OCI-LY7 (cell line): Measurements from ENCODE around the gene SERPINA1. TPM values are rescaled to one million over a fixed set of nuclear protein-coding genes. Genes with fewer than 3 reads are reported as not detected.

Experiments used
- BruUV-seq: library from RNA; stranded (reverse); fragments of 400-500 nt; replicated peaks from 2 replicates; lab custom pipeline; 2021; lab: Mats Ljungman, UMichigan
- CTCF ChIA-PET: fragments of 300-600 bp; sonication (Branson Sonifier 250); formaldehyde crosslinking; loops from one replicate; lab custom pipeline; 2022; ENCODE audit warnings: antibody characterized with exemption; ENCODE audit not compliant: unreplicated experiment; lab: Charles Lee
- POLR2A ChIA-PET: fragments of 300-600 bp; sonication (Branson Sonifier 250); formaldehyde crosslinking; loops from one replicate; lab custom pipeline; 2022; ENCODE audit warnings: antibody characterized with exemption; lab: Charles Lee
- DNase-seq: peaks from one replicate; pipeline ENCODE4 v3.0.0-alpha.2; 2015; ENCODE audit warnings: low spot score
- H2AFZ ChIP-seq: fragments of 200-600 bp; sonication (generic), shearing (Covaris generic); 2 replicates; pipeline ENCODE4 v1.6.1; 2014; ENCODE audit warnings: mild to moderate bottlenecking, antibody characterized with exemption, low read length, moderate library complexity
- H3K27ac ChIP-seq: fragments of 200-600 bp; sonication (generic); 2 replicates; pipeline ENCODE4 v1.5.1; 2014; ENCODE audit warnings: mixed run types, low read depth, mild to moderate bottlenecking, moderate library complexity, low read length, inconsistent platforms; ENCODE audit not compliant: poor library complexity, severe bottlenecking
- H3K36me3 ChIP-seq: fragments of 200-600 bp; sonication (generic); 2 replicates; pipeline ENCODE4 v1.6.1; 2014; ENCODE audit warnings: mild to moderate bottlenecking, antibody characterized with exemption, low read length, moderate library complexity, mixed read lengths; ENCODE audit not compliant: insufficient read depth
- H3K4me1 ChIP-seq: fragments of 200-600 bp; sonication (generic); 2 replicates; pipeline ENCODE4 v1.5.1; 2014; ENCODE audit warnings: mild to moderate bottlenecking, low read length; ENCODE audit not compliant: insufficient read depth, poor library complexity, severe bottlenecking
- H3K4me2 ChIP-seq: fragments of 200-600 bp; sonication (generic); 2 replicates; pipeline ENCODE4 v1.6.1; 2014; ENCODE audit warnings: mild to moderate bottlenecking, low read length
- H3K4me3 ChIP-seq: fragments of 200-600 bp; sonication (generic); 2 replicates; pipeline ENCODE4 v1.5.1; 2014; ENCODE audit warnings: mild to moderate bottlenecking, low read depth, low read length; ENCODE audit not compliant: poor library complexity, severe bottlenecking
- H3K79me2 ChIP-seq: fragments of 200-600 bp; sonication (generic); 2 replicates; pipeline ENCODE4 v1.6.1; 2016; ENCODE audit warnings: low read depth, mild to moderate bottlenecking, low read length, moderate library complexity, mixed read lengths; ENCODE audit not compliant: insufficient read depth
- H3K9me2 ChIP-seq: fragments of 200-600 bp; sonication (generic); 2 replicates; pipeline ENCODE4 v1.6.1; 2016; ENCODE audit warnings: mild to moderate bottlenecking, low read length, mixed read lengths; ENCODE audit not compliant: insufficient read depth
- H3K9me3 ChIP-seq: fragments of 200-600 bp; sonication (generic); 2 replicates; pipeline ENCODE4 v1.6.1; 2014; ENCODE audit warnings: mild to moderate bottlenecking, mixed run types, low read length, mixed read lengths
- H4K20me1 ChIP-seq: fragments of 200-600 bp; sonication (generic); 2 replicates; pipeline ENCODE4 v1.6.1; 2014; ENCODE audit warnings: mild to moderate bottlenecking, antibody characterized with exemption, low read length, moderate library complexity, mixed read lengths; ENCODE audit not compliant: insufficient read depth
- EZH2phosphoT487 ChIP-seq: fragments of 200-600 bp; sonication (generic); IDR thresholded peaks from 2 replicates; pipeline ENCODE4 v1.6.1; 2018; ENCODE audit warnings: low read depth, borderline replicate concordance, mild to moderate bottlenecking, mixed run types, antibody characterized with exemption, low read length, moderate library complexity, mixed read lengths
- intact Hi-C: fragments of 100-400 bp; cut with micrococcal nuclease; formaldehyde crosslinking; loops from one replicate; pipeline ENCODE4 v1.10.0; 2022; ENCODE audit not compliant: unreplicated experiment
- total RNA-seq, 2 experiments: library from RNA; depleted of rRNA in 1 of 2; stranded (reverse); fragments of >200 nt in 1 of 2; shearing (Covaris generic) in 1 of 2; gene quantifications; 2 replicates each; pipeline ENCODE4 v1.2.3, GENCODE V29; 2014 to 2022
- TF ChIP-seq, protein P1 (sequence below): fragments of 200-600 bp; sonication (generic); conservative IDR thresholded peaks from 2 replicates; pipeline ENCODE4 v1.5.1; 2014; ENCODE audit warnings: mild to moderate bottlenecking, antibody characterized with exemption, low read length, moderate library complexity, mixed read lengths

Gene SERPINA1
- total RNA-seq, 2 experiments from 2014 or later: not detected

DNA sequence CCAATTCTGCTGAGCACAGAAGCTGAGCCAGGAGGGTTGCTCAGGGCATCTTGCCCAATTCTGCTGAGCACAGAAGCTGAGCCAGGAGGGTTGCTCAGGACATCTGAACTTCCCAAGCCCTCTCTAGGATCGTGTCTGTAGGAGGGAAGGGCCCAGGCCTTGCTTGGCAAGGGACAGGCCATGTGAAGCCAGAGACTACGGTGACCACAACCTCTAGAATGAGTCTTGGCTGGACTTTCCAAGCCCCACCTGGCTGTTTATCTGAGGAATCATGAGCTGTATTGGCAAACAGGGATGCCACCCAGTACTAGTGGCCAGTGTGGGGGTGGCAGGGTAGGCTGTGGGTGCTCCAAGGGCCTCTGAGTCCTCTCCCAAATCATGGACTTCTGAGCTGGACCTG is 57.5 kb downstream of the SERPINA1 start:
- no TSS peak for BruUV-seq
- TF ChIP-seq EZH2phosphoT487: no peak
- TF ChIP-seq, protein P1, sequence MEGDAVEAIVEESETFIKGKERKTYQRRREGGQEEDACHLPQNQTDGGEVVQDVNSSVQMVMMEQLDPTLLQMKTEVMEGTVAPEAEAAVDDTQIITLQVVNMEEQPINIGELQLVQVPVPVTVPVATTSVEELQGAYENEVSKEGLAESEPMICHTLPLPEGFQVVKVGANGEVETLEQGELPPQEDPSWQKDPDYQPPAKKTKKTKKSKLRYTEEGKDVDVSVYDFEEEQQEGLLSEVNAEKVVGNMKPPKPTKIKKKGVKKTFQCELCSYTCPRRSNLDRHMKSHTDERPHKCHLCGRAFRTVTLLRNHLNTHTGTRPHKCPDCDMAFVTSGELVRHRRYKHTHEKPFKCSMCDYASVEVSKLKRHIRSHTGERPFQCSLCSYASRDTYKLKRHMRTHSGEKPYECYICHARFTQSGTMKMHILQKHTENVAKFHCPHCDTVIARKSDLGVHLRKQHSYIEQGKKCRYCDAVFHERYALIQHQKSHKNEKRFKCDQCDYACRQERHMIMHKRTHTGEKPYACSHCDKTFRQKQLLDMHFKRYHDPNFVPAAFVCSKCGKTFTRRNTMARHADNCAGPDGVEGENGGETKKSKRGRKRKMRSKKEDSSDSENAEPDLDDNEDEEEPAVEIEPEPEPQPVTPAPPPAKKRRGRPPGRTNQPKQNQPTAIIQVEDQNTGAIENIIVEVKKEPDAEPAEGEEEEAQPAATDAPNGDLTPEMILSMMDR: no peak
- H3K9me2 ChIP-seq: no peaks in the 10 kb centered on the region; the same call in 1 of the 2 replicates
- no peak for DNase-seq
- no peaks in the 10 kb centered on the region for H3K4me1 ChIP-seq
- H3K36me3 ChIP-seq: no peaks in the 10 kb centered on the region
- intact Hi-C loops: no loop called here
- H3K4me2 ChIP-seq: no peak overlapping the region
- no peak overlapping the region for H3K4me3 ChIP-seq
- ChIA-PET CTCF (no interaction called here), POLR2A (no interaction called here)
- H3K79me2 ChIP-seq: no peaks in the 10 kb centered on the region
- H2AFZ ChIP-seq: no peak overlapping the region
- H3K27ac ChIP-seq: no peak overlapping the region
- no peaks in the 10 kb centered on the region for H4K20me1 ChIP-seq
- H3K9me3 ChIP-seq: no peaks in the 10 kb centered on the region

DNA sequence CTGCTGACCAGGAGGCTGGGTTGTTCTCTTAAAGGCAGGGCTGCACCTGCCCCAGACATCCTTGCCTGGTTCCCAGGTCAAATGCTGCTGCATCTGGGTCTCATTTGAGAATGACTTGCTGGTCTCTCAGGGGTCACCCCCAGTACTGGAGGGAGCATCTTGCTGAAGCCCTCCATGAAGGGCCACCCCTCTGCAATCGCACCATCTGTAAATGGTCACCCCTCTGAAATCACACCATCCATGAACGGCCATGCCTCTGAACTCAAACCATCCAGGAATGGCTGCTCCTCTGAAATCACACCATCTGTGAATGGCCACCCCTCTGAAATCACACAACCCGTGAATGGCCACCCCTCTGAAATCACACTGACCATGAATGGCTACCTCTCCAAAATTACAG is 58.0 kb downstream of the SERPINA1 start:
- no TSS peak for BruUV-seq
- H3K9me3 ChIP-seq: no peaks in the 10 kb centered on the region
- no peak overlapping the region for H3K4me3 ChIP-seq
- H3K9me2 ChIP-seq: no peaks in the 10 kb centered on the region; the same call in 1 of the 2 replicates
- DNase-seq: no peak
- no peaks in the 10 kb centered on the region for H3K79me2 ChIP-seq
- TF ChIP-seq EZH2phosphoT487: no peak
- TF ChIP-seq, protein P1: no peak
- H2AFZ ChIP-seq: no peak overlapping the region
- CTCF ChIA-PET: no interaction called here
- intact Hi-C loops: no loop called here
- POLR2A ChIA-PET: no interaction called here
- H4K20me1 ChIP-seq: no peaks in the 10 kb centered on the region
- no peak overlapping the region for H3K4me2 ChIP-seq
- H3K27ac ChIP-seq: no peak overlapping the region
- H3K4me1 ChIP-seq: no peaks in the 10 kb centered on the region
- H3K36me3 ChIP-seq: no peaks in the 10 kb centered on the region

DNA sequence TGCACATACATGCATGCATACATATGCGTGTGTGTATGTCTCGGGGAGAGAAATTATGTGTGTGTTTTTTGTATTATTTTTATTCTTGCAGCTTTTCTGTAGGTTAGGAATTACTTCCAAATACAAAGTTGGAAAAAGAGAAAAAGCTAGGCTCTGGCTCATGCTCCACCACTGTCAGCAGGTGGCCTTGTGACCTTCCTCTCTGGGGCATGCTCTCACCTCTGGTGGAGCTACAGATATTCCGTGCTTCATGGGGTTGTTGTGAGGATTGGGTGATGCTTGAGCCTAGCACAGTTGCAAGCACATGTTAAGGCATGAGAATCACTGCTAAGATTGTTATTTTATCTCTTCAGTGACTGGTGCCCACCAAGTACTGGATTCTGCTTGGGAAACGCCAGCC is 58.5 kb downstream of the SERPINA1 start:
- Histone ChIP-seq H3K4me1 (no peaks in the 10 kb centered on the region), H3K27ac (no peak overlapping the region), H3K4me2 (no peak overlapping the region), H3K9me3 (no peaks in the 10 kb centered on the region), H3K79me2 (no peaks in the 10 kb centered on the region), H3K9me2 (no peaks in the 10 kb centered on the region; the same call in 1 of the 2 replicates), H3K36me3 (no peaks in the 10 kb centered on the region), H3K4me3 (no peak overlapping the region), H4K20me1 (no peaks in the 10 kb centered on the region), H2AFZ (no peak overlapping the region)
- POLR2A ChIA-PET: no interaction called here
- no TSS peak for BruUV-seq
- CTCF ChIA-PET: no interaction called here
- TF ChIP-seq EZH2phosphoT487: no peak
- TF ChIP-seq, protein P1: no peak
- DNase-seq: no peak
- intact Hi-C loops: no loop called here
